HepG2 (cell line): ENCODE results near the gene ZNF563. TPM values are rescaled to one million over a fixed set of nuclear protein-coding genes. Genes with fewer than 3 reads are reported as not detected.
A peak's percentile ranks its signal among the peaks of the same experiment; 100 is the strongest.

Experiments used
- ATF6 ChIP-seq: sonication (generic); formaldehyde crosslinking; conservative IDR thresholded peaks from 2 replicates; pipeline ENCODE4 v1.4.0; 2020; ENCODE audit warnings: missing genetic modification reagents
- GPN1 ChIP-seq: sonication (generic); formaldehyde crosslinking; IDR thresholded peaks from 2 replicates; pipeline ENCODE4 v1.5.1; 2020; ENCODE audit warnings: missing genetic modification reagents, borderline replicate concordance
- JARID2 ChIP-seq: sonication (generic); formaldehyde crosslinking; IDR thresholded peaks from 2 replicates; pipeline ENCODE4 v1.8.1; 2023; ENCODE audit warnings: missing genetic modification reagents, inconsistent platforms; ENCODE audit not compliant: insufficient replicate concordance
- KMT2B ChIP-seq: IDR thresholded peaks from 2 replicates; pipeline ENCODE4 v1.6.1; 2016; ENCODE audit warnings: missing genetic modification reagents, missing compliant biosample characterization
- MIXL1 ChIP-seq: IDR thresholded peaks from 2 replicates; pipeline ENCODE4 v1.6.1; 2016
- MTA1 ChIP-seq: sonication (generic); formaldehyde crosslinking; IDR thresholded peaks from 2 replicates; pipeline ENCODE4 v1.4.0; 2020; ENCODE audit warnings: missing genetic modification reagents, mild to moderate bottlenecking, borderline replicate concordance
- NCOA1 ChIP-seq: sonication (generic); formaldehyde crosslinking; IDR thresholded peaks from 2 replicates; pipeline ENCODE4 v1.9.0; 2021; ENCODE audit warnings: missing genetic modification reagents
- NFKB2 ChIP-seq: sonication (generic); formaldehyde crosslinking; IDR thresholded peaks from 2 replicates; pipeline ENCODE4 v1.4.0; 2020; ENCODE audit warnings: missing genetic modification reagents, borderline replicate concordance
- PRMT3 ChIP-seq: sonication (generic); formaldehyde crosslinking; IDR thresholded peaks from 2 replicates; pipeline ENCODE4 v1.8.1; 2022; ENCODE audit warnings: low read depth, mild to moderate bottlenecking, moderate library complexity, missing genetic modification reagents, borderline replicate concordance
- RAD21 ChIP-seq: fragments of 450-650 bp; formaldehyde crosslinking; IDR thresholded peaks from 2 replicates; pipeline ENCODE4 v1.5.0; 2020; ENCODE audit warnings: mild to moderate bottlenecking
- RNF2 ChIP-seq: fragments of 450-650 bp; conservative IDR thresholded peaks from 2 replicates; pipeline ENCODE4 v1.6.1; 2016; ENCODE audit warnings: low read depth
- SIN3A ChIP-seq: IDR thresholded peaks from 2 replicates; pipeline ENCODE4 v1.6.1; 2011; ENCODE audit warnings: low read depth, mild to moderate bottlenecking, control low read depth, low read length, borderline replicate concordance
- ZBTB26 ChIP-seq: IDR thresholded peaks from 2 replicates; pipeline ENCODE4 v1.6.1; 2016; ENCODE audit warnings: missing compliant biosample characterization, missing genetic modification reagents, borderline replicate concordance
- ZHX2 ChIP-seq, 2 experiments: sonication (generic) in 1 of 2; formaldehyde crosslinking in 1 of 2; IDR thresholded peaks; 2 replicates each; pipeline versions ENCODE4 v1.6.1 to v1.9.0; 2014 to 2022; ENCODE audit warnings: antibody characterized with exemption in 1 of 2, borderline replicate concordance in 1 of 2, inconsistent platforms in 1 of 2, low read depth in 1 of 2, missing genetic modification reagents in 1 of 2
- ZNF24 ChIP-seq: fragments of 450-650 bp; IDR thresholded peaks from 2 replicates; pipeline ENCODE4 v1.6.1; 2017; ENCODE audit warnings: antibody characterized with exemption, mild to moderate bottlenecking
- ZNF572 ChIP-seq: sonication (generic); formaldehyde crosslinking; IDR thresholded peaks from 2 replicates; pipeline ENCODE4 v1.5.1; 2020; ENCODE audit warnings: mild to moderate bottlenecking, missing genetic modification reagents
- ZXDC ChIP-seq: sonication (generic); formaldehyde crosslinking; IDR thresholded peaks from 2 replicates; pipeline ENCODE4 v1.5.0; 2020; ENCODE audit warnings: mild to moderate bottlenecking, missing genetic modification reagents
- ZZZ3 ChIP-seq: sonication (generic); formaldehyde crosslinking; IDR thresholded peaks from 2 replicates; pipeline ENCODE4 v1.4.0; 2020; ENCODE audit warnings: missing genetic modification reagents, mild to moderate bottlenecking, borderline replicate concordance
- polyA plus RNA-seq, 8 experiments: library from polyadenylated mRNA; depleted of rRNA in 3 of 8; stranded (reverse) in 7 of 8; unstranded in 1 of 8; fragments of >200 nt; fragmentation: Illumina TruSeq in 4 of 8; extraction: Trizol in 4 of 8; gene quantifications; 2 replicates each; pipeline versions ENCODE4 v1.2.1 to v1.2.3, GENCODE V29; 2011 to 2016; ENCODE audit warnings: low read depth in 4 of 8, missing spikeins in 1 of 8, mixed read lengths in 1 of 8; ENCODE audit not compliant: insufficient read depth in 1 of 8
- total RNA-seq, 5 experiments: library from RNA; depleted of rRNA; stranded (reverse); fragments of >200 nt; fragmentation: Illumina TruSeq; extraction: Trizol; gene quantifications; 2 replicates each; pipeline ENCODE4 v1.2.3, GENCODE V29; 2016; ENCODE audit warnings: low read depth in 1 of 5

The ZNF563 gene
- total and polyA plus RNA-seq, 2 of the 13 experiments (the other 11 are each of a cell fraction or from before 2014, with no cell fraction given) = 7.5 to 19.5 TPM

- TF ChIP-seq ZHX2 (IDR thresholded peaks at IDR 0.05; ENCODE audit: low read depth) = no peak
- TF ChIP-seq ZHX2 (CRISPR knock-in tag; IDR thresholded peaks at IDR 0.05; ENCODE audit: borderline replicate concordance) = no peak
- TF ChIP-seq ZBTB26 (CRISPR knock-in tag) = 0 out of 2 replicates have a peak, but pooled peaks have one; percentile 38
- peak; percentile 67 for TF ChIP-seq MIXL1
- TF ChIP-seq ZNF24 = no peak
- TF ChIP-seq NFKB2 (CRISPR knock-in tag) = peak; percentile 19; the same call in 1 of the 2 replicates
- TF ChIP-seq ZXDC (CRISPR knock-in tag) = no peak
- TF ChIP-seq ZZZ3 (CRISPR knock-in tag) = no peak
- TF ChIP-seq PRMT3 (CRISPR knock-in tag) = no peak
- no peak for TF ChIP-seq GPN1 (CRISPR knock-in tag)
- no peak for TF ChIP-seq SIN3A
- peak; percentile 66; the same call in 1 of the 2 replicates for TF ChIP-seq KMT2B
- TF ChIP-seq RAD21 (CRISPR knock-in tag) = peak; percentile 17; the same call in 1 of the 2 replicates
- 0 out of 2 replicates have a peak, but pooled peaks have one; percentile 15 for TF ChIP-seq MTA1 (CRISPR knock-in tag)
- no peak for TF ChIP-seq ZNF572 (CRISPR knock-in tag)
- TF ChIP-seq ATF6 = no peak
- TF ChIP-seq RNF2 = no peak
- TF ChIP-seq JARID2 (CRISPR knock-in tag) = no peak
- TF ChIP-seq NCOA1 = no peak
Measured at GRCh38 chr19:12293777-12294248, 39.6 kb downstream of the ZNF563 start (continued).
